Erythroblast (primary cell): ENCODE data around the gene TP53I13.

Experiments used
- GATA1 ChIP-seq: IDR thresholded peaks from 2 replicates; pipeline ENCODE4 v1.6.1; 2011; ENCODE audit warnings: low read depth, mild to moderate bottlenecking, control low read depth, low read length, moderate library complexity
- POLR2A ChIP-seq: IDR thresholded peaks from 2 replicates; pipeline ENCODE4 v1.6.1; 2011; ENCODE audit warnings: mild to moderate bottlenecking, low read length

GRCh38 chr17:29557739-29558116, 10.8 kb upstream of the TP53I13 start:
- TF ChIP-seq POLR2A, result no peak
- TF ChIP-seq GATA1, result no peak
